Omental fat pad (tissue), 4 donors: Measurements from ENCODE around the gene PLPPR3. TPM values are rescaled to one million over a fixed set of nuclear protein-coding genes. Genes with fewer than 3 reads are reported as not detected.
"Not testable (repeated sequence)": the region's sequence is repeated elsewhere in the genome, so short reads cannot be mapped to it uniquely, and the experiment has no call there.

Source experiments
- ATAC-seq: fragments of 150-250 bp; one replicate; pipeline ENCODE4 v1.9.1; 2016; ENCODE audit warnings: mild to moderate bottlenecking, moderate library complexity; ENCODE audit not compliant: low FRiP score
- DNase-seq: peaks from one replicate; pipeline ENCODE4 v3.0.0-alpha.2; 2019; ENCODE audit warnings: low spot score
- total RNA-seq, 4 donors: library from RNA; depleted of rRNA; stranded (reverse); fragments of >200 nt; gene quantifications; one replicate each; pipeline ENCODE4 v1.1.0, GENCODE V29; 2016
- TF ChIP-seq, protein P1 (sequence below), 3 donors: fragments of 450-650 bp; IDR thresholded peaks; one replicate each; pipeline ENCODE4 v1.5.1; 2016 to 2017; ENCODE audit warnings: antibody characterized with exemption in 3 of 3, mild to moderate bottlenecking in 3 of 3, moderate library complexity in 2 of 3

PLPPR3 gene
- total RNA-seq, 4 donors from 2014 or later: not detected

DNA sequence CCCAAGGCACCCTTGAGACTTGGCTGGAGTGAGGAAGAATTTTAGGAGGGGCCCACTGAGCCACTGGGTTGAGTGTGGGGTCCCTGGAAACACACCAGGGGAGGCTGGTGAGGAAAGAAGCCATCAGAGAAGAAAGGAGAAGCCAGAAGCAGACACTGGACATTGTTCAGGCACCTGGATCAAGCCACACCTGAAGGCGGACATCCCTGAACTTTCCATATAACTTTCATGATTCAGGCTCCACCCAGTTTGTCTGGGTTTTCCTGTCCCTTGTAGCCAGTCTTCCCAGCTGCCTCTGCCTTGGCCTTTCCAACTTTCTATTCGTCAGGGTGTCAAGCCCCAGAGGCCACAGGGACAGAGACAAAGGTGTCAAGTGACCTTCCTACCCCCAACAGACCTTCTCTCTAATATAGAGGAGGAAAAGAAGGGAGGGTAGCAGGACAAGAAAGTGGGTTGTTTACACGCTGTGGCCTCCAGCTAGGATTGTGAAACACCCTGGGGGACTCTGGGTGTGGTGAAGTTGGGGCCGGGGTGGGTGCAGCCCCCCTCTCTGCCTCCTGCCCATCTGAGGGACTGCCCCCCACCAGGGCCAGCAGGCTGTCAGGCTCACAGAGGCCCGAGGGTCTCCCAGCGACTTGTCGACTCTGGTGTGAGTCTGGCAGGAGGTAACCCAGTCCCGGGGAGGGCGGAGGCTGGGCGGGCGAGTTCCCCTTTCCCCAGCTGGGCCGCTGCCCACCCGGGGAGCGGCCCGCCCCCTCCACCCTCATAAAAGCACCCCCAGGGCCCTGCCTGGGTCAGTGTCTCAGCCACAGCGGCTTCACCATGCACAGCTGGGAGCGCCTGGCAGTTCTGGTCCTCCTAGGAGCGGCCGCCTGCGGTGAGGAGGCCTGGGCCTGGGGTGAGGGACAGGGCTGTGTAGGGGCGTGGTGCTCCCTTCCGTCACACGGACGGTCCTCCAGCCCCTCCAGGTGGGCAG is 37.4 kb upstream of the PLPPR3 start, which contains the start of gene CFD:
TSS of gene CFD (plus strand) at position 797 of the 976 bp plus-strand sequence. CDS start at position 823, 26 bp downstream.
- ATAC-seq (no peak), DNase-seq (no peak)
- TF ChIP-seq, protein P1, sequence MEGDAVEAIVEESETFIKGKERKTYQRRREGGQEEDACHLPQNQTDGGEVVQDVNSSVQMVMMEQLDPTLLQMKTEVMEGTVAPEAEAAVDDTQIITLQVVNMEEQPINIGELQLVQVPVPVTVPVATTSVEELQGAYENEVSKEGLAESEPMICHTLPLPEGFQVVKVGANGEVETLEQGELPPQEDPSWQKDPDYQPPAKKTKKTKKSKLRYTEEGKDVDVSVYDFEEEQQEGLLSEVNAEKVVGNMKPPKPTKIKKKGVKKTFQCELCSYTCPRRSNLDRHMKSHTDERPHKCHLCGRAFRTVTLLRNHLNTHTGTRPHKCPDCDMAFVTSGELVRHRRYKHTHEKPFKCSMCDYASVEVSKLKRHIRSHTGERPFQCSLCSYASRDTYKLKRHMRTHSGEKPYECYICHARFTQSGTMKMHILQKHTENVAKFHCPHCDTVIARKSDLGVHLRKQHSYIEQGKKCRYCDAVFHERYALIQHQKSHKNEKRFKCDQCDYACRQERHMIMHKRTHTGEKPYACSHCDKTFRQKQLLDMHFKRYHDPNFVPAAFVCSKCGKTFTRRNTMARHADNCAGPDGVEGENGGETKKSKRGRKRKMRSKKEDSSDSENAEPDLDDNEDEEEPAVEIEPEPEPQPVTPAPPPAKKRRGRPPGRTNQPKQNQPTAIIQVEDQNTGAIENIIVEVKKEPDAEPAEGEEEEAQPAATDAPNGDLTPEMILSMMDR (IDR thresholded peaks at IDR 0.05): no peak

DNA sequence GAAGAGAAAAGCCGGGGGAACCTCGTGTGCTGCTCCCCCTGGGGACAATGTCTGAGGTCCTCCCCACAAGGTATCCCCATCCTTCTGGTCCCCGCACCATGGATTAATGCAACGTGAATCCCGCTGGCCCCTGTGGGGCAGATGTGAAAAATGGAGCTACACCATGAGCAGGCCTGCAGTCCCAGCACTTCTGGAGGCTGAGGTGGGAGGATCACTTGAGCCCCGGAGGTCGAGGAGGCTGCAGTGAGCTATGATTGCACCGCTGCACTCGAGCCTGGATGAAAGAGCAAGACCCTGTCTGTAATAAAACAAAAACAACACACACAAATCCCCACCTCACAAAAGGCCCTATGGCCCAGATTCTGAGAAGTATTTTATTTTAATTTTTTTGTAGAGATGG is 36.5 kb upstream of the PLPPR3 start:
- TF ChIP-seq, protein P1 (IDR thresholded peaks at IDR 0.05): no peak
- DNase-seq: no peak
- ATAC-seq: no peak

DNA sequence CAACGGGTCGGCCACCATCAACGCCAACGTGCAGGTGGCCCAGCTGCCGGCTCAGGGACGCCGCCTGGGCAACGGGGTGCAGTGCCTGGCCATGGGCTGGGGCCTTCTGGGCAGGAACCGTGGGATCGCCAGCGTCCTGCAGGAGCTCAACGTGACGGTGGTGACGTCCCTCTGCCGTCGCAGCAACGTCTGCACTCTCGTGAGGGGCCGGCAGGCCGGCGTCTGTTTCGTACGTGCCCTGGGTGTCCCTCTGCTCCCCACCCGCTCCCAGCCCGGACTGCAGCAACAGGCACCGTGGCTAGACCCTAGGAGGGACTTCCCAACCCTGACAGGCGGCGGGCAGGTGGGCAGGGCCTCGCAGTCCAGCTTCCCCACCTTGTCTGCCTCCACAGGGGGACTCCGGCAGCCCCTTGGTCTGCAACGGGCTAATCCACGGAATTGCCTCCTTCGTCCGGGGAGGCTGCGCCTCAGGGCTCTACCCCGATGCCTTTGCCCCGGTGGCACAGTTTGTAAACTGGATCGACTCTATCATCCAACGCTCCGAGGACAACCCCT is 33.9 kb upstream of the PLPPR3 start:
- ATAC-seq (no peak), DNase-seq (no peak)
- TF ChIP-seq, protein P1 (IDR thresholded peaks at IDR 0.05): no peak

DNA sequence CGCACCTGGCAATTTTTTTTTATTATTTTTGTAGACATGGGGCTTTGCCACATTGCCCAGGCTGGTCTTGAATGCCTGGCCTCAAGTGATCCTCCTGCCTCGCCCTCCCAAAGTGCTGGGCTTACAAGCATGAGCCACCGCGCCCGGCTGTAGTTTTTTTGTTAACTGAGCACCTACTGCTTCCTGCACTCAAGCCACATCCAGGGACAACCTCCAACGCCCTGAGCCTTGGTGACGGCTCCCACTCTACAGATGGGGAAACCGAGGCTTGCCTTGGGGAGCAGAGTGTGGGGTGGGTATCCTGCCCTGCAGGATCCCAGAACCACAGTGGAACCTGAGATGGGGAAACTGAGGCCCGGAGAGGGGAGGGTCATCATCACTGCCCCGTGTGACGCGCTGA is 33.4 kb upstream of the PLPPR3 start:
- TF ChIP-seq, protein P1 (IDR thresholded peaks at IDR 0.05): no peak
- DNase-seq (no peak), ATAC-seq (no peak)

DNA sequence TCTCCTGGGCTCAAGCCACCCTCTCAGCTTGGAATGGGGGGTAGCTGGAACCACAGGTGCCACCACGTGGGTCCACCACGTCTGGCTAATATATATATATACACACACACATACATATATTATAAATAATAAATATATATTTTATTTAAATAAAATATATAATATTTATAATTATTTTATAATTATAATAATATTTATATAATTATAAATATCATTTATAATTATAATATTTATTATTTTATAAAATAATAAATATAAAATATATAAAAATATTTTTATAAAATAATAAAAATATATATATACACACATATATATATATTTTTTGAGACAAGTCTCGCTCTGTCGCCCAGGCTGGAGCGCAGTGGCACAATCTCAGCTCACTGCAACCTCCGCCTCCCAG is 32.8 kb upstream of the PLPPR3 start:
- ATAC-seq: no peak
- no peak for DNase-seq
- TF ChIP-seq, protein P1 (IDR thresholded peaks at IDR 0.05): no peak

DNA sequence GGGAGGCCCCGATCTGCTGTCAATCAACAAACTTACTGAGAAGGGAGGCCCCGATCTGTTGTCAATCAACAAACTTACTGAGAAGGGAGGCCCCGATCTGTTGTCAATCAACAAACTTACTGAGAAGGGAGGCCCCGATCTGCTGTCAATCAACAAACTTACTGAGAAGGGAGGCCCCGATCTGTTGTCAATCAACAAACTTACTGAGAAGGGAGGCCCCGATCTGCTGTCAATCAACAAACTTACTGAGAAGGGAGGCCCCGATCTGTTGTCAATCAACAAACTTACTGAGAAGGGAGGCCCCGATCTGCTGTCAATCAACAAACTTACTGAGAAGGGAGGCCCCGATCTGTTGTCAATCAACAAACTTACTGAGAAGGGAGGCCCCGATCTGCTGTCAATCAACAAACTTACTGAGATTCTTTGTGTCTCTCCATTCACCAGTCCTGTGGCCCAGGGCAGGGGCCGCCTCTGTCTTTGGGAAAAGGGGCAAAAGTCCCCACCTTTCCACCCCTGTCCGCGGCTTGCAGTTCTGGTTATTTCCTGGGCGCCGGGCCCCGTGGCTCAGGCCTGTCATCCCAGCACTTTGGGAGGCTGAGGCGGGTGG is 32.0 kb upstream of the PLPPR3 start:
- ATAC-seq, DNase-seq: not testable (repeated sequence)

DNA sequence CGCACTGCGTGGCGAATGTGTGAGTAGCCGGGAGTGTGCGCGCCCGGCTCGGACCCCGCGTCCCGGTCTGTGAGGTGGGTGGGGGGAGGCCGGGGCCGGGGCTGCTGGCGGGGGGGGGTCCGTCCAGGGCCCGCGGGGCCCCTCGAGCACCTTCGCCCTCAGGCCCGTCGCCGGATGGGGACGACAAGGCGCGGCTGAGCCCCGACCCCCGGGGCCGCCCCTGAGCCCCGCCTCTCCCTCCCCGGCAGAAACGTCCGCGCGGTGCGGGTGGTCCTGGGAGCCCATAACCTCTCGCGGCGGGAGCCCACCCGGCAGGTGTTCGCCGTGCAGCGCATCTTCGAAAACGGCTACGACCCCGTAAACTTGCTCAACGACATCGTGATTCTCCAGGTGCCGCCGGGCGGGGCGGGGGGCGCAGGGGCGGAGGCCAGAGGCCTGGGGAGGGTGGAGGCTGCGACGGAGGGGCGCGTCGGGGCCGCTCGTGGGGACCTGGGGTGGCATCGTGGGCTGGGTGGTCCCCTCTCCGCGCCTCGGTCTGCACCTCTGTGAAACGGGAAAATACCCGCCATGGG is 31.3 kb upstream of the PLPPR3 start:
- DNase-seq (no peak), ATAC-seq (no peak)
- TF ChIP-seq, protein P1 (IDR thresholded peaks at IDR 0.05): no peak
